Panc1 (cell line): ENCODE data around the gene CRLF2.

Source experiments
- CTCF ChIP-seq: fragments of 450-650 bp; IDR thresholded peaks from 2 replicates; pipeline ENCODE4 v1.5.1; 2017; ENCODE audit warnings: mild to moderate bottlenecking
- REST ChIP-seq, 2 experiments: IDR thresholded peaks; 2 replicates each; pipeline ENCODE4 v1.6.1; 2011 to 2012; ENCODE audit warnings: low read depth in 2 of 2, control low read depth in 1 of 2, low read length in 1 of 2, mild to moderate bottlenecking in 1 of 2, moderate library complexity in 1 of 2; ENCODE audit not compliant: insufficient read depth in 1 of 2
- SIN3A ChIP-seq: IDR thresholded peaks from 2 replicates; pipeline ENCODE4 v1.6.1; 2012; ENCODE audit warnings: low read depth, mild to moderate bottlenecking, low read length, moderate library complexity, borderline replicate concordance; ENCODE audit not compliant: insufficient read depth

GRCh38 chrX:1207496-1208025 is 4.9 kb downstream of the CRLF2 start:
- TF ChIP-seq CTCF, result no peak
- no peak for TF ChIP-seq REST (IDR thresholded peaks at IDR 0.05; ENCODE audit: insufficient read depth in 1 of 2, low read depth in 2 of 2, low read length in 1 of 2)
- TF ChIP-seq SIN3A, result no peak
